Measurements from ENCODE around the gene GMPPB.

DNA sequence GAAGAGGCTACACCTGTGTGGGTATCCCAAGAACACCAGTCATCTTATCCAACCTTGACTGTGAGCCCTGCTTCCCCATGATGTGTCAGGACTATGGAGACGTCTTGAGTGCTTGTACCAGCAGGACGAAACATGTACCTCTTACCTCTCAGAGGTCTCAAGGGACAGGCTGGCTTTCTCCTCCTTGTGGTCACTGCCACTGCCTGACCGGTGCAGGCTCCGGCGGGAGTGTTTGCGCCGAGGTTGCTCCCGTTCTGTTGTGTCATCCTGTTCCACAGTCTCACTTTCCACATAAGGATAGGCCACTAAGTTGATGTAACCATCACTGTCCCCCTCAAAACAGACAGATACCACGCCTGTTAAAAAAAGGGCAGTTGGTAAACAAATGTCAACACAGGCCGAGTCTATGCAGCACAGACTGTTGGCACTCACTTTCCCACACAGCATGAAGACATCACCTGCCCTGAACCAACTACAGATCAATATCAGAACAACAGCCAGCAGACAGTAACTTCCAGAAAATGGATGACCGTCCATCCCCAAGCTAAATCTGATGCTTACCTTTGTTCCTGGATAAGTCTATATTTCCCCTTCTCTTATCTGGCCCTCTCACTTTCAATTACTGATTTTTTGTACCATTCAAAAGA lies 14.4 kb upstream of the GMPPB start:
- TF ChIP-seq, protein P1, sequence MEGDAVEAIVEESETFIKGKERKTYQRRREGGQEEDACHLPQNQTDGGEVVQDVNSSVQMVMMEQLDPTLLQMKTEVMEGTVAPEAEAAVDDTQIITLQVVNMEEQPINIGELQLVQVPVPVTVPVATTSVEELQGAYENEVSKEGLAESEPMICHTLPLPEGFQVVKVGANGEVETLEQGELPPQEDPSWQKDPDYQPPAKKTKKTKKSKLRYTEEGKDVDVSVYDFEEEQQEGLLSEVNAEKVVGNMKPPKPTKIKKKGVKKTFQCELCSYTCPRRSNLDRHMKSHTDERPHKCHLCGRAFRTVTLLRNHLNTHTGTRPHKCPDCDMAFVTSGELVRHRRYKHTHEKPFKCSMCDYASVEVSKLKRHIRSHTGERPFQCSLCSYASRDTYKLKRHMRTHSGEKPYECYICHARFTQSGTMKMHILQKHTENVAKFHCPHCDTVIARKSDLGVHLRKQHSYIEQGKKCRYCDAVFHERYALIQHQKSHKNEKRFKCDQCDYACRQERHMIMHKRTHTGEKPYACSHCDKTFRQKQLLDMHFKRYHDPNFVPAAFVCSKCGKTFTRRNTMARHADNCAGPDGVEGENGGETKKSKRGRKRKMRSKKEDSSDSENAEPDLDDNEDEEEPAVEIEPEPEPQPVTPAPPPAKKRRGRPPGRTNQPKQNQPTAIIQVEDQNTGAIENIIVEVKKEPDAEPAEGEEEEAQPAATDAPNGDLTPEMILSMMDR (conservative IDR thresholded peaks at IDR 0.05): no peak
- TF ChIP-seq ZFX (IDR thresholded peaks at IDR 0.05): no peak

Measured in C4-2B (cell line).